Transverse colon (tissue), 4 donors: Measurements from ENCODE around the gene DLGAP1.

Experiments used
- POLR2A ChIP-seq: fragments of 450-650 bp; IDR thresholded peaks from one replicate; pipeline ENCODE4 v1.6.1; 2016; ENCODE audit warnings: antibody characterized with exemption, mild to moderate bottlenecking, moderate library complexity
- POLR2AphosphoS5 ChIP-seq, 3 donors: sonication (generic); formaldehyde crosslinking; IDR thresholded peaks; one replicate each; pipeline ENCODE4 v1.6.1; 2016; ENCODE audit warnings: antibody characterized with exemption in 3 of 3
- TF ChIP-seq, protein P1 (sequence below), 5 experiments: fragments of 200-600 bp in 3 of 5; fragments of 450-650 bp in 2 of 5; sonication (generic) in 3 of 5; IDR thresholded peaks; 1 replicate in 2 of 5; 2 replicates in 3 of 5; pipeline ENCODE4 v1.5.1; 2016 to 2017; ENCODE audit warnings: antibody characterized with exemption in 5 of 5, inconsistent platforms in 3 of 5, mild to moderate bottlenecking in 2 of 5, moderate library complexity in 1 of 5

- peak; percentile 89 to 97 (median 93) for TF ChIP-seq POLR2AphosphoS5 (IDR thresholded peaks at IDR 0.05)
- TF ChIP-seq, protein P1, sequence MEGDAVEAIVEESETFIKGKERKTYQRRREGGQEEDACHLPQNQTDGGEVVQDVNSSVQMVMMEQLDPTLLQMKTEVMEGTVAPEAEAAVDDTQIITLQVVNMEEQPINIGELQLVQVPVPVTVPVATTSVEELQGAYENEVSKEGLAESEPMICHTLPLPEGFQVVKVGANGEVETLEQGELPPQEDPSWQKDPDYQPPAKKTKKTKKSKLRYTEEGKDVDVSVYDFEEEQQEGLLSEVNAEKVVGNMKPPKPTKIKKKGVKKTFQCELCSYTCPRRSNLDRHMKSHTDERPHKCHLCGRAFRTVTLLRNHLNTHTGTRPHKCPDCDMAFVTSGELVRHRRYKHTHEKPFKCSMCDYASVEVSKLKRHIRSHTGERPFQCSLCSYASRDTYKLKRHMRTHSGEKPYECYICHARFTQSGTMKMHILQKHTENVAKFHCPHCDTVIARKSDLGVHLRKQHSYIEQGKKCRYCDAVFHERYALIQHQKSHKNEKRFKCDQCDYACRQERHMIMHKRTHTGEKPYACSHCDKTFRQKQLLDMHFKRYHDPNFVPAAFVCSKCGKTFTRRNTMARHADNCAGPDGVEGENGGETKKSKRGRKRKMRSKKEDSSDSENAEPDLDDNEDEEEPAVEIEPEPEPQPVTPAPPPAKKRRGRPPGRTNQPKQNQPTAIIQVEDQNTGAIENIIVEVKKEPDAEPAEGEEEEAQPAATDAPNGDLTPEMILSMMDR (IDR thresholded peaks at IDR 0.05) = no peak
- peak; percentile 96 for TF ChIP-seq POLR2A
These were observed 1004.9 kb downstream of the DLGAP1 start, which contains the start of gene TGIF1 for GRCh38 chr18:3450012-3450798.
